Osteoblast (primary cell): ENCODE data around the gene SCAANT1. TPM values are rescaled to one million over a fixed set of nuclear protein-coding genes. Genes with fewer than 3 reads are reported as not detected.

Experiments
- DNase-seq: peaks from one replicate; pipeline ENCODE4 v3.0.0; 2011; ENCODE audit warnings: low spot score, mixed read lengths; ENCODE audit not compliant: insufficient read length; ENCODE audit errors: missing footprints
- H2AFZ ChIP-seq: 2 replicates; pipeline ENCODE4 v1.6.0; 2011; ENCODE audit warnings: mild to moderate bottlenecking, low read length
- H3K27ac ChIP-seq: 2 replicates; pipeline ENCODE4 v1.5.1; 2011; ENCODE audit warnings: mild to moderate bottlenecking, low read depth, low read length, moderate library complexity
- H3K27me3 ChIP-seq: 2 replicates; pipeline ENCODE4 v1.6.0; 2012; ENCODE audit warnings: mild to moderate bottlenecking, control low read depth, inconsistent platforms, low read length, moderate library complexity; ENCODE audit not compliant: insufficient read depth
- H3K36me3 ChIP-seq: 2 replicates; pipeline ENCODE4 v1.5.1; 2011; ENCODE audit warnings: mild to moderate bottlenecking, low read length, control low read depth, moderate library complexity; ENCODE audit not compliant: insufficient read depth
- H3K4me1 ChIP-seq: 2 replicates; pipeline ENCODE4 v1.5.1; 2011; ENCODE audit warnings: mild to moderate bottlenecking, low read length, control low read depth, moderate library complexity; ENCODE audit not compliant: insufficient read depth
- H3K4me2 ChIP-seq: 2 replicates; pipeline ENCODE4 v1.6.0; 2011; ENCODE audit warnings: mild to moderate bottlenecking, low read length; ENCODE audit not compliant: insufficient read depth
- H3K4me3 ChIP-seq: fragments of 200-600 bp; sonication (generic); 3 replicates; pipeline ENCODE4 v1.5.1; 2012; ENCODE audit warnings: mild to moderate bottlenecking, low read length, inconsistent platforms; ENCODE audit not compliant: insufficient read depth
- H3K79me2 ChIP-seq: 2 replicates; pipeline ENCODE4 v1.6.0; 2012; ENCODE audit warnings: mild to moderate bottlenecking, low read length, control low read depth, inconsistent platforms; ENCODE audit not compliant: insufficient read depth
- H3K9me3 ChIP-seq: 2 replicates; pipeline ENCODE4 v1.5.1; 2011; ENCODE audit warnings: low read depth, low read length, control low read depth
- H4K20me1 ChIP-seq: 2 replicates; pipeline ENCODE4 v1.6.0; 2012; ENCODE audit warnings: mild to moderate bottlenecking, low read length, control low read depth; ENCODE audit not compliant: insufficient read depth
- CTCF ChIP-seq: IDR thresholded peaks from 2 replicates; pipeline ENCODE4 v1.5.1; 2011; ENCODE audit warnings: mild to moderate bottlenecking, low read depth, low read length, moderate library complexity; ENCODE audit errors: extremely low read depth
- total RNA-seq: library from RNA; depleted of rRNA; stranded (reverse); fragments of >200 nt; gene quantifications from 2 replicates; pipeline ENCODE4 v1.2.3, GENCODE V29; 2012

The SCAANT1 gene
- total RNA-seq, 1 donor = not detected

GRCh38 chr3:63951492-63952247 is 39.5 kb upstream of the SCAANT1 start:
- H3K36me3 ChIP-seq = peaks cover 10% of the 10 kb centered on the region
- H3K27me3 ChIP-seq = no peaks in the 10 kb centered on the region
- peaks cover 78% of the 10 kb centered on the region for H3K79me2 ChIP-seq
- peak overlapping the region; percentile 16 for H3K4me2 ChIP-seq
- TF ChIP-seq CTCF = no peak
- no peak overlapping the region for H3K4me3 ChIP-seq
- H3K27ac ChIP-seq = no peak overlapping the region
- no peak for DNase-seq
- no peaks in the 10 kb centered on the region for H3K9me3 ChIP-seq
- H3K4me1 ChIP-seq = peaks cover 20% of the 10 kb centered on the region
- peaks cover 7% of the 10 kb centered on the region for H4K20me1 ChIP-seq
- H2AFZ ChIP-seq = no peak overlapping the region

GRCh38 chr3:63950698-63951097 is 38.5 kb upstream of the SCAANT1 start:
- peaks cover 12% of the 10 kb centered on the region for H4K20me1 ChIP-seq
- H3K4me3 ChIP-seq = no peak overlapping the region
- peak overlapping the region; percentile 16 for H3K4me2 ChIP-seq
- no peaks in the 10 kb centered on the region for H3K27me3 ChIP-seq
- peaks cover 78% of the 10 kb centered on the region for H3K79me2 ChIP-seq
- peak overlapping the region; percentile 59 for H3K27ac ChIP-seq
- H2AFZ ChIP-seq = no peak overlapping the region
- TF ChIP-seq CTCF = no peak
- H3K36me3 ChIP-seq = peaks cover 10% of the 10 kb centered on the region
- peaks cover 20% of the 10 kb centered on the region for H3K4me1 ChIP-seq
- H3K9me3 ChIP-seq = no peaks in the 10 kb centered on the region
- DNase-seq = no peak

GRCh38 chr3:63949005-63949404 is 36.8 kb upstream of the SCAANT1 start:
- Histone ChIP-seq H3K9me3 (no peaks in the 10 kb centered on the region), H3K79me2 (peaks cover 79% of the 10 kb centered on the region), H4K20me1 (peaks cover 16% of the 10 kb centered on the region), H3K4me2 (no peak overlapping the region), H2AFZ (no peak overlapping the region), H3K4me3 (no peak overlapping the region), H3K27me3 (no peaks in the 10 kb centered on the region), H3K4me1 (peaks cover 20% of the 10 kb centered on the region), H3K27ac (peak overlapping the region; percentile 59), H3K36me3 (peaks cover 12% of the 10 kb centered on the region)
- peak; percentile 58 for DNase-seq
- TF ChIP-seq CTCF = no peak

- Histone ChIP-seq H3K36me3 (peaks cover 3% of the 10 kb centered on the region), H2AFZ (no peak overlapping the region), H3K9me3 (no peaks in the 10 kb centered on the region), H3K4me3 (no peak overlapping the region), H3K79me2 (peaks cover 82% of the 10 kb centered on the region), H4K20me1 (peaks cover 25% of the 10 kb centered on the region), H3K4me2 (no peak overlapping the region), H3K4me1 (peaks cover 20% of the 10 kb centered on the region), H3K27ac (no peak overlapping the region), H3K27me3 (no peaks in the 10 kb centered on the region)
- peak; percentile 62 for DNase-seq
- TF ChIP-seq CTCF = no peak
Measured at GRCh38 chr3:63947594-63947993, 35.4 kb upstream of the SCAANT1 start.
